GM12872 (cell line): ENCODE data around the gene B9D2.

Source experiments
- TF ChIP-seq, protein P1 (sequence below): IDR thresholded peaks from 3 replicates; pipeline ENCODE4 v1.5.1; 2011; ENCODE audit warnings: low read depth, mild to moderate bottlenecking, low read length, moderate library complexity; ENCODE audit not compliant: insufficient read depth

Gene B9D2

DNA sequence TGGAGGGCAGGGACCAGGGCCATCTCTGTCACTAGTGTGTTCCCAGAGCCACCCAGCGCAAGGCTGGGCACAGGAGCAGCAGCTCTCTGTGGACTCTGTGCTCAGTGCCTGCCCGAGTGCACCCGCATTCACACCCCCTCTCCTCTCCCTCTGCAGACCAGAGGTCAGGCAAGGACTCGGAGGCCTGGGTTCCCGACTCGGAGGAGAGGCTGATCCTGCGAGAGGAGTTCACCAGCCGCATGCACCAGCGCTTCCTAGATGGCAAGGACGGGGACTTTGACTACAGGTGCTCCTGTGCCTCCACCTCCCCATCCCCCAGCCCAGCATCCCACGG, 43.8 kb downstream of the B9D2 start:
- TF ChIP-seq, protein P1, sequence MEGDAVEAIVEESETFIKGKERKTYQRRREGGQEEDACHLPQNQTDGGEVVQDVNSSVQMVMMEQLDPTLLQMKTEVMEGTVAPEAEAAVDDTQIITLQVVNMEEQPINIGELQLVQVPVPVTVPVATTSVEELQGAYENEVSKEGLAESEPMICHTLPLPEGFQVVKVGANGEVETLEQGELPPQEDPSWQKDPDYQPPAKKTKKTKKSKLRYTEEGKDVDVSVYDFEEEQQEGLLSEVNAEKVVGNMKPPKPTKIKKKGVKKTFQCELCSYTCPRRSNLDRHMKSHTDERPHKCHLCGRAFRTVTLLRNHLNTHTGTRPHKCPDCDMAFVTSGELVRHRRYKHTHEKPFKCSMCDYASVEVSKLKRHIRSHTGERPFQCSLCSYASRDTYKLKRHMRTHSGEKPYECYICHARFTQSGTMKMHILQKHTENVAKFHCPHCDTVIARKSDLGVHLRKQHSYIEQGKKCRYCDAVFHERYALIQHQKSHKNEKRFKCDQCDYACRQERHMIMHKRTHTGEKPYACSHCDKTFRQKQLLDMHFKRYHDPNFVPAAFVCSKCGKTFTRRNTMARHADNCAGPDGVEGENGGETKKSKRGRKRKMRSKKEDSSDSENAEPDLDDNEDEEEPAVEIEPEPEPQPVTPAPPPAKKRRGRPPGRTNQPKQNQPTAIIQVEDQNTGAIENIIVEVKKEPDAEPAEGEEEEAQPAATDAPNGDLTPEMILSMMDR, result no peak

- TF ChIP-seq, protein P1, result no peak
These were observed 44.3 kb downstream of the B9D2 start for GRCh38 chr19:41319500-41320184.

DNA sequence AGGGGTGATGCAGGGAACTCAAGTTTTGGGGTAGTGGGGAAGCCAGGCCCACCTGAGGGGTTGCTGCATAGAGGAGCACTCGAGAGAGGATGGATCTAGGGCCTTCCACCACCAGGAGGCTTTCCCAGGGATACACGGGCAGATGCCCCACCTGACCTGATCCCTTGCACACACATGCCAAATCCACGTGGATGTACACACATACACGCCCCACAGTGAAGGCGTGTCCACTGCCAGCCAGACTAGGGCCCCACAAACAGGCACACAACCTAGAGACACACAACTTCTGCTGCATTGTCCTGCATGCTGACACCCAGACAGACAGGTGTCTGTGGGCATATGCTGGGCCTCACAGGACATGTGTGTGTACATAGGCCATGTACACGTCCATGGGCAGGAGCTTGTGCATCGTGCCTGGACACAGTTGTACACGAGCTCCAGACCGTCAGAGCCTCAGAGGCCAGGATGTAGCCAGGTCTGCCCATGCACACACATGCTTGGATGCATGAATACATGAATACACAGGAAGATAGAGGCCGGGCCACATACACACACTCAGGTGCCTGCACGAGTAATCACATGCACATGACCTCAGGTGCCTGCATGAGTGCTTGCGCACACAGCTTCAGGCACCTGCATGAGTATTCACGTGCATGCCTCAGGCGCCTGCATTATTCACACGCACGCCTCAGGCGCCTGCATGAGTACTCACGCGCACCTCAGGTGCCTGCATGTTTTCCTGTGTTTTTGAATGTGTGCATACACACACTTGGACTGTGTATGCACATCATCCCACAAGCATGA, 45.1 kb downstream of the B9D2 start:
- TF ChIP-seq, protein P1, result no peak

DNA sequence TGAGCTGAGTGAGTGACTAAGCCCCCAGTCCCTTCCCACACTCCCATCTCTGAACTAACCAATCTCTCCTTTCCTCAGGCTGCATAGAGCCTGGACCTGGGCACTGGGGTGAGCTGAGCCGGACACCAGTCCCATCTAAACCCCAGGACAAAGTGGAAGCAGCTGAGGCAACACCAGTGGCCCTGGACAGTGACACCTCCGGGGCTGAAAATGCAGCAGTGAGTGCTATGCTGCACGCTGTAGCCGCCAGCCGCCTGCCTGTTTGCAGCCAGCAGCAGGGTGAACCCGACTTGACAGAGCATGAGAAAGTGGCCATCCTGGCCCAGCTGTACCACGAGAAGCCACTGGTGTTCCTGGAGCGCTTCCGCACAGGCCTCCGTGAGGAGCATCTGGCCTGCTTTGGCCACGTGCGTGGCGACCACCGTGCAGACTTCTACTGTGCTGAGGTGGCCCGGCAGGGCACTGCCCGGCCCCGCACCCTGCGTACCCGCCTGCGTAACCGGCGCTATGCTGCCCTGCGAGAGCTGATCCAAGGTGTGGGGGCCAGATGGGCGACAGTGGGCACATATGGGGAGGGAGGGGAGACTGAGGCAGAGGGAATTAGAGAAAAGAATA, 47.5 kb downstream of the B9D2 start:
- TF ChIP-seq, protein P1, result no peak

GRCh38 chr19:41311613-41312012, 52.3 kb downstream of the B9D2 start:
- TF ChIP-seq, protein P1, result no peak

DNA sequence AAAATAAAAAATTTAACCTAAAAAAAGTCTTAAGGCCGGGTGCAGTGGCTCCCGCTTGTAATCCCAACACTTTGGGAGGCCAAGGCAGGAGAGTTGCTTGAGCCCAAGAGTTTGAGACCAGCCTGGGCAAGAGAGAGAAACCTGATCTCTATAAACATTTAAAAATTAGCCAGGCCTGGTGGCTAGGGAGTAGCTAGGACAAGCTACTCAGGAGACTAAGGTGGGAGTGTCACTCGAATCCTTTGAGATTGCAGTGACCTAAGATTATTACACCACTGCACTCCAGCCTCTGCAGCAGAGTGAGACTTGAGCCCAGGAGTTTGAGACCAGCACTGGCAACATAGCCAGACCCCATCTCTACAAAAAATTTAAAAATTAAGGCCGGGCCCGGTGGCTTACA, 52.9 kb downstream of the B9D2 start:
- TF ChIP-seq, protein P1, result no peak

- TF ChIP-seq, protein P1, result no peak
These were observed 53.7 kb downstream of the B9D2 start, which contains the start of gene CCDC97 for GRCh38 chr19:41310033-41310831. CCDC97 (plus strand) TSS chr19:41310172; CDS start chr19:41310311, 139 bp downstream.
